Measurements from ENCODE around the gene KRTAP4-12.
"Not testable (repeated sequence)": the region's sequence is repeated elsewhere in the genome, so short reads cannot be mapped to it uniquely, and the experiment has no call there.

KRTAP4-12 gene

GRCh38 chr17:41133880-41134735 is 10.1 kb upstream of the KRTAP4-12 start:
- H3K9me3 ChIP-seq (ENCODE audit: low read depth, low read length) = peaks cover 15% of the 10 kb centered on the region; the same call in 1 of the 2 replicates
- peak; percentile 70 for DNase-seq (ENCODE audit: low read depth, low spot score)
- TF ChIP-seq POLR2AphosphoS5 (IDR thresholded peaks at IDR 0.05; ENCODE audit: borderline replicate concordance, low read depth, low read length) (no peak; the same call in 1 of the 2 replicates), FOXP2 (optimal IDR thresholded peaks at IDR 0.05; ENCODE audit: control extremely low read depth, extremely low read length, insufficient read depth) (no peak), EZH2 (IDR thresholded peaks at IDR 0.05) (no peak)
- H3K4me3 ChIP-seq = peak overlapping the region; percentile 35
- H3K36me3 ChIP-seq (ENCODE audit: insufficient read depth, low read length) = no peaks in the 10 kb centered on the region
- H3K27ac ChIP-seq = peak overlapping the region; percentile 64
- peak overlapping the region; percentile 14 for H3K9ac ChIP-seq (ENCODE audit: insufficient read length)

GRCh38 chr17:41131979-41132378 is 8.0 kb upstream of the KRTAP4-12 start:
- Histone ChIP-seq H3K9ac (ENCODE audit: insufficient read length) (no peak overlapping the region), H3K9me3 (ENCODE audit: low read depth, low read length) (peaks cover 3% of the 10 kb centered on the region; the same call in 1 of the 2 replicates), H3K36me3 (ENCODE audit: insufficient read depth, low read length) (no peaks in the 10 kb centered on the region), H3K27ac (no peak overlapping the region), H3K4me3 (no peak overlapping the region)
- TF ChIP-seq FOXP2 (optimal IDR thresholded peaks at IDR 0.05; ENCODE audit: control extremely low read depth, extremely low read length, insufficient read depth) (no peak), POLR2AphosphoS5 (IDR thresholded peaks at IDR 0.05; ENCODE audit: borderline replicate concordance, low read depth, low read length) (no peak), EZH2 (IDR thresholded peaks at IDR 0.05) (no peak)
- DNase-seq (ENCODE audit: low read depth, low spot score) = no peak

DNA sequence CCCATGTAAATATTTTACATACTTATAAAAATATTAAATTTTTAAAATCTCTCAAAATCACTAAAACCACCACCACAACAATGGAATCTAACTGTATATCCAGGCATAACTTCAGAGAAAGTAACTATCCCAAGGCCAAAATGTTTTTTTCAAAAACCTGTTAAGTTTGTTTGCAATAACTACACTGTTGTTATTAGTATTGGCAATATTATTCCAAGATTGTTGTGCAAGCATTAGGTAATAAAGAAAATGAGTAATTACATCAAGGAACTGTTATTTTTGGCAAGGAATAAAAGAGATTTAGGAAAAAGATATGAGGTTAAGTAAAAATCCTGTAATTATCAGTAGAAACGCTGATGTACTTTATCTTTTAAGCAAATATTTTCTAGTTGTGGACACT is 3.4 kb upstream of the KRTAP4-12 start:
- H3K36me3 ChIP-seq (ENCODE audit: insufficient read depth, low read length) = no peaks in the 10 kb centered on the region
- TF ChIP-seq POLR2AphosphoS5 (IDR thresholded peaks at IDR 0.05; ENCODE audit: borderline replicate concordance, low read depth, low read length) = no peak
- TF ChIP-seq EZH2 (IDR thresholded peaks at IDR 0.05) = no peak
- TF ChIP-seq FOXP2 (optimal IDR thresholded peaks at IDR 0.05; ENCODE audit: control extremely low read depth, extremely low read length, insufficient read depth) = no peak
- H3K4me3 ChIP-seq = no peak overlapping the region
- DNase-seq (ENCODE audit: low read depth, low spot score) = no peak
- H3K9me3 ChIP-seq (ENCODE audit: low read depth, low read length) = peaks cover 3% of the 10 kb centered on the region; the same call in 1 of the 2 replicates
- H3K27ac ChIP-seq = no peak overlapping the region
- no peak overlapping the region for H3K9ac ChIP-seq (ENCODE audit: insufficient read length)

- Histone ChIP-seq H3K27ac (no peak overlapping the region), H3K36me3 (ENCODE audit: insufficient read depth, low read length) (no peaks in the 10 kb centered on the region), H3K9me3 (ENCODE audit: low read depth, low read length) (peaks cover 3% of the 10 kb centered on the region; the same call in 1 of the 2 replicates), H3K4me3 (no peak overlapping the region), H3K9ac (ENCODE audit: insufficient read length) (no peak overlapping the region)
- TF ChIP-seq POLR2AphosphoS5 (IDR thresholded peaks at IDR 0.05; ENCODE audit: borderline replicate concordance, low read depth, low read length) = no peak
- no peak for TF ChIP-seq EZH2 (IDR thresholded peaks at IDR 0.05)
- no peak for TF ChIP-seq FOXP2 (optimal IDR thresholded peaks at IDR 0.05; ENCODE audit: control extremely low read depth, extremely low read length, insufficient read depth)
- no peak for DNase-seq (ENCODE audit: low read depth, low spot score)
Observed at GRCh38 chr17:41126412-41126811, 2.4 kb upstream of the KRTAP4-12 start.

DNA sequence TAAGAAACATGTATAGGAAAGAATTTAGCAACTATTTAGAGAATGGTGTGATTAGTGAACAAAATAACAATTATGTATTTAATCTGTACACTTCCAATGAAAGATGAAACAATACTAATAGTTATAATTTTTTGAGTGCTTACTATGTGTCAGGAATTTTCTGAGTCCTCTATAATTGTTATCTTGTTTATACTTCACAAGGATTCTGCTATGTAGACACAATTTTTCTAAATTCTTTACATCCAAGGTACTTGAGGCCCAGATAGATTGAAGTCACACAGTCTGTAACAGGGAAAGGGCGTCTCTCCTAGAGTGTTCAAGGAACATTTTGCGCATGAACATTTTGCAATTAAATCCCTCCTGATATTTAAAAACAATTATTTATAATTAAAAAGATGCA is 1.1 kb upstream of the KRTAP4-12 start:
- H3K27ac ChIP-seq = no peak overlapping the region
- peaks cover 3% of the 10 kb centered on the region; the same call in 1 of the 2 replicates for H3K9me3 ChIP-seq (ENCODE audit: low read depth, low read length)
- DNase-seq (ENCODE audit: low read depth, low spot score) = no peak
- H3K9ac ChIP-seq (ENCODE audit: insufficient read length) = no peak overlapping the region
- H3K4me3 ChIP-seq = no peak overlapping the region
- TF ChIP-seq POLR2AphosphoS5 (IDR thresholded peaks at IDR 0.05; ENCODE audit: borderline replicate concordance, low read depth, low read length) = no peak
- TF ChIP-seq EZH2 (IDR thresholded peaks at IDR 0.05) = no peak
- TF ChIP-seq FOXP2 (optimal IDR thresholded peaks at IDR 0.05; ENCODE audit: control extremely low read depth, extremely low read length, insufficient read depth) = no peak
- H3K36me3 ChIP-seq (ENCODE audit: insufficient read depth, low read length) = no peaks in the 10 kb centered on the region

DNA sequence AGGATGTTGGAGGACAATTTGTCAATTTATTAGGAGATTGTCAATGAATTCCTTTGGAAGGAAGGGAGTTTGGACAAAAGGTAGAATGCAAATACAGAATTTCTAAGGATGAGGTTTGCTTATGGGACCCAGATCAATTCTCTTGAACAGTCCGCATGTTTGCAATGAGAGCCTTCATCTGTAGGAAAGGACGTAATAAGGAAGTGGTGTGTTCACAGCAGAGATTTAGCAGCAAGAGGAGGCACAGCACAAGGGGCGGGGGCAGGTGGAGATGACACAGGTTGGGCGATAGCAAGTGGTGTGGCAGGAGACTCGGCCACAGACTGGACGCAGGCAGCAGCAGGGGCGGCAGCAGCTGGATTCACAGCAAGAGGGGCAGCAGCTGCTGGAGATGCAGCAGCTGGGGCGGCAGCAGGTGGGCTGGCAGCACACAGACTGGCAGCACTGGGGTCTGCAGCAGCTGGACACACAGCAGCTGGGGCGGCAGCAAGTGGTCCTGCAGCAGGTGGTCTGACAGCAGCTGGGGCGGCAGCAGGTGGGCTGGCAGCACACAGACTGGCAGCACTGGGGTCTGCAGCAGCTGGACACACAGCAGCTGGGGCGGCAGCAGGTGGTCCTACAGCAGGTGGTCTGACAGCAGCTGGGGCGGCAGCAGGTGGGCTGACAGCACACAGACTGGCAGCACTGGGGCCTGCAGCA is 541 bp downstream of the KRTAP4-12 start:
- not testable (repeated sequence) for H3K9me3 ChIP-seq (ENCODE audit: low read depth, low read length); H3K4me3 ChIP-seq; H3K36me3 ChIP-seq (ENCODE audit: insufficient read depth, low read length); H3K9ac ChIP-seq (ENCODE audit: insufficient read length); DNase-seq (ENCODE audit: low read depth, low spot score); H3K27ac ChIP-seq

GRCh38 chr17:41121742-41122141 is 2.2 kb downstream of the KRTAP4-12 start:
- Histone ChIP-seq H3K4me3 (no peak overlapping the region), H3K36me3 (ENCODE audit: insufficient read depth, low read length) (no peaks in the 10 kb centered on the region), H3K27ac (no peak overlapping the region), H3K9ac (ENCODE audit: insufficient read length) (no peak overlapping the region), H3K9me3 (ENCODE audit: low read depth, low read length) (peaks cover 3% of the 10 kb centered on the region; the same call in 1 of the 2 replicates)
- no peak for TF ChIP-seq POLR2AphosphoS5 (IDR thresholded peaks at IDR 0.05; ENCODE audit: borderline replicate concordance, low read depth, low read length)
- TF ChIP-seq EZH2 (IDR thresholded peaks at IDR 0.05) = no peak
- no peak for TF ChIP-seq FOXP2 (optimal IDR thresholded peaks at IDR 0.05; ENCODE audit: control extremely low read depth, extremely low read length, insufficient read depth)
- DNase-seq (ENCODE audit: low read depth, low spot score) = no peak

DNA sequence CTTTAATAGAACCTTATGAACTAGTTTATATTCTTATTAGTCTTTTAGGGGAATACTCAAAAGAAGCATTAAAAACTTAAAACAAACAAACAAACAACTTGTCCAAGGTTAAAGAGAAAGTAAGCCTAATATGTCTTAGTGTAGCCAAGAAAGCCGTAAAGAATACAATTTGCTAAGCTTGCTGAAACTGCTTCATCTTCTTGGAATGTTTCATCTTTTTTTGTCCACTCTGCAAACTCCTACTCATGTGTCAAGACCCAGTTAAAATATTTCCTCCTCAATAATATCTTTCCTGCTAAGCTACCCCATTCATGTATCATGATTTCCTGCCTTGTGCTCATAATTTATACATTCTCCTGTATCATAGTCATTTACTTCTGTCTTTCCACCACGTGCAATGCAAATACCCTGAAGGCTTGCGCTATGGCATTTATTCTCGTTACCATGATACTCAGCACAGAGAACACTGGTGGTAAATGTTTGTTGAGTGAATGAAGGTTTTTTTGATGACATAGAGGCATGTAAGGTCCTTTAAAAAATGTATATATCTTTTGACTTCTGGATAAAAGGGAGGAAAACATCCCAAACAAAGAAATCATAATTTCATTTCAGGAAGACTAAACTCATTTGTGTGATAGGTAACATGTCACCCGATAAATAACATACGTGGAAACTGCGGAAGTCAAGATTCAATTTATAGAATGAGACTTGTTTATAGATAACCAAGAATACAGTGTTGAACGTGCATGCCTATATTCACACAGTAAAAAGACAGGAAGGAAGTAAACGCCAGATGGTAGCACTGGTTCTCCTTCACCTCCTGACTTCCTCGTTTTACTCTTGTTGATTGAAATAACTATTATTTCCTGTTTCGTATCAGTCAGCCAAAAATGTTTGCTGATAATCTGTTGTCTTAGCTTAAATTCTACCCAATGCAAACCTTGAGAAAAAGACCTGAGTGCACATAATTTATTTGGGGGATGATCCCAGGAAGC is 4.0 kb downstream of the KRTAP4-12 start:
- not testable (repeated sequence) for H3K9me3 ChIP-seq (ENCODE audit: low read depth, low read length); H3K9ac ChIP-seq (ENCODE audit: insufficient read length); H3K36me3 ChIP-seq (ENCODE audit: insufficient read depth, low read length)
- H3K4me3 ChIP-seq = peak overlapping the region; percentile 36; the same call in 1 of the 2 replicates
- peak; percentile 86 for DNase-seq (ENCODE audit: low read depth, low spot score)
- peak overlapping the region; percentile 91 for H3K27ac ChIP-seq

Data from SK-N-MC (cell line).